ENCODE measurements around the gene LRRC45. TPM values are rescaled to one million over a fixed set of nuclear protein-coding genes. Genes with fewer than 3 reads are reported as not detected.

Gene LRRC45
- total and polyA plus RNA-seq, 2 of the 4 experiments (the other 2 are of a cell fraction): 7.2 to 10.2 TPM

- 95% methylated on average over 16 of the region's 26 CpGs; no CpG with 5 or more reads in 1 of the 2 experiments for WGBS, 2 experiments (ENCODE audit: extremely low coverage in 2 of 2, insufficient read length in 1 of 2)
- no peak overlapping the region for H3K9ac ChIP-seq (ENCODE audit: low read depth, low read length)
- no peak overlapping the region for H3K18ac ChIP-seq (ENCODE audit: low read depth, low read length)
- TF ChIP-seq CEBPB (IDR thresholded peaks at IDR 0.05; ENCODE audit: low read depth, low read length) (no peak), RFX5 (IDR thresholded peaks at IDR 0.05; ENCODE audit: low read depth, low read length) (no peak), RAD21 (IDR thresholded peaks at IDR 0.05; ENCODE audit: low read length) (no peak), MAFK (IDR thresholded peaks at IDR 0.05; ENCODE audit: low read depth, low read length) (no peak), USF2 (IDR thresholded peaks at IDR 0.05; ENCODE audit: low read depth, low read length) (no peak), RCOR1 (IDR thresholded peaks at IDR 0.05; ENCODE audit: insufficient replicate concordance, low read length) (no peak)
- no TSS peak for BruUV-seq (replicated peaks)
- in situ Hi-C loops (cut with MboI; ENCODE audit: low sequenced_read_pairs): no loop called here
- no peak overlapping the region for H3K4me2 ChIP-seq (ENCODE audit: low read depth, low read length)
- H3K4ac ChIP-seq (ENCODE audit: low read depth, low read length): no peak overlapping the region
- CTCF ChIA-PET: no interaction called here
- H4K5ac ChIP-seq (ENCODE audit: low read depth, low read length): no peak overlapping the region
- H2BK20ac ChIP-seq (ENCODE audit: low read depth, low read length): no peak overlapping the region
- dilution Hi-C loops (cut with HindIII; ENCODE audit: low sequenced_read_pairs, unreplicated experiment): no loop called here
- DNase-seq: no peak
- H3K36me3 ChIP-seq (ENCODE audit: control insufficient read depth, insufficient read depth, low read length): peaks cover 37% of the 10 kb centered on the region
- H2AK5ac ChIP-seq (ENCODE audit: low read depth, low read length): no peak overlapping the region
- no peak overlapping the region for H4K8ac ChIP-seq (ENCODE audit: low read depth in 2 of 2, low read length in 2 of 2)
- POLR2A ChIA-PET (ENCODE audit: unreplicated experiment): no interaction called here
- ATAC-seq (ENCODE audit: low read depth): no peak
- H2BK120ac ChIP-seq (ENCODE audit: low read depth, low read length): no peak overlapping the region
- no peak overlapping the region for H2AFZ ChIP-seq (replicated peaks; ENCODE audit: low read length, poor library complexity)
- H3K4me3 ChIP-seq (ENCODE audit: insufficient read depth, low read depth, low read length): no peak overlapping the region
- H3K9me1 ChIP-seq (ENCODE audit: insufficient read depth, low read length): no peaks in the 10 kb centered on the region
- no peak overlapping the region for H2AK9ac ChIP-seq (replicated peaks; ENCODE audit: low read depth, low read length, poor library complexity)
- H3K4me1 ChIP-seq (ENCODE audit: control insufficient read depth, insufficient read depth, low read length): peaks cover 4% of the 10 kb centered on the region; the same call in 1 of the 2 replicates
- intact Hi-C loops (cut with micrococcal nuclease): no loop called here
- no peaks in the 10 kb centered on the region for H3K27me3 ChIP-seq (ENCODE audit: control insufficient read depth, insufficient read depth, low read length)
- H2BK15ac ChIP-seq (ENCODE audit: low read depth, low read length): no peak overlapping the region
- H3K79me1 ChIP-seq (ENCODE audit: low read depth in 1 of 2, low read length in 2 of 2): peaks cover 0 to 25% of the 10 kb centered on the region in 2 experiments; a peak in 3 of 4 replicates
- H3K27ac ChIP-seq (ENCODE audit: insufficient read depth, low read length): no peak overlapping the region
- no peaks in the 10 kb centered on the region for H3K9me3 ChIP-seq (ENCODE audit: control insufficient read depth, insufficient read depth, low read length)
- no peak overlapping the region for H4K91ac ChIP-seq (ENCODE audit: insufficient read depth, low read depth, low read length)
- no peak overlapping the region for H3K56ac ChIP-seq (ENCODE audit: extremely low read depth, insufficient read depth, low read length)
- no peak overlapping the region for H3K14ac ChIP-seq (replicated peaks; ENCODE audit: low read depth, low read length)
- peaks cover 4% of the 10 kb centered on the region for H4K20me1 ChIP-seq (ENCODE audit: insufficient read depth, low read length)
- no peak overlapping the region for H2BK5ac ChIP-seq (ENCODE audit: low read depth, low read length, poor library complexity, severe bottlenecking)
- H3K23ac ChIP-seq (ENCODE audit: low read depth, low read length): no peak overlapping the region
Observed at GRCh38 chr17:81986606-81987005, 36.5 kb upstream of the LRRC45 start.

Data from IMR-90 (cell line).